ENCODE results near the gene GNA15. TPM values are rescaled to one million over a fixed set of nuclear protein-coding genes. Genes with fewer than 3 reads are reported as not detected.

The GNA15 gene
- total and polyA plus RNA-seq, 2 donors (not counting 3 experiments of a cell fraction or from before 2014, with no cell fraction given): 0.17 TPM; not detected in 1

- no peak overlapping the region for H3K4me2 ChIP-seq (ENCODE audit: insufficient read depth, low read length)
- ChIA-PET CTCF (interaction anchor here (1.4 to 1.5 kb wide), 2 partner anchors 23 to 149 kb away, joined by 3 to 4 read pairs; no protein-coding TSS in a partner anchor), POLR2A (no interaction called here)
- H3K4me1 ChIP-seq (ENCODE audit: control insufficient read depth, extremely low read depth, insufficient read depth, low read length): no peaks in the 10 kb centered on the region
- no peaks in the 10 kb centered on the region for H4K20me1 ChIP-seq (replicated peaks; ENCODE audit: control insufficient read depth, extremely low read depth, insufficient read depth, low read length)
- H3K27ac ChIP-seq (ENCODE audit: insufficient read depth, low read depth, low read length): no peak overlapping the region
- TF ChIP-seq JUN (IDR thresholded peaks at IDR 0.05; ENCODE audit: borderline replicate concordance, insufficient read depth, insufficient read length, low read depth) (no peak), GATA2 (IDR thresholded peaks at IDR 0.05; ENCODE audit: insufficient read depth, insufficient read length, low read depth, low read length) (no peak), EZH2 (IDR thresholded peaks at IDR 0.05; ENCODE audit: borderline replicate concordance, low read depth, low read length, severe bottlenecking) (no peak), FOS (IDR thresholded peaks at IDR 0.05; ENCODE audit: borderline replicate concordance, insufficient read depth, low read length) (no peak), MYC (IDR thresholded peaks at IDR 0.05; ENCODE audit: low read depth, low read length) (no peak), POLR2AphosphoS5 (IDR thresholded peaks at IDR 0.05; ENCODE audit: insufficient read depth, low read depth, low read length) (no peak), POLR2A (IDR thresholded peaks at IDR 0.05; ENCODE audit: low read depth, low read length) (no peak)
- TF ChIP-seq, protein P1, sequence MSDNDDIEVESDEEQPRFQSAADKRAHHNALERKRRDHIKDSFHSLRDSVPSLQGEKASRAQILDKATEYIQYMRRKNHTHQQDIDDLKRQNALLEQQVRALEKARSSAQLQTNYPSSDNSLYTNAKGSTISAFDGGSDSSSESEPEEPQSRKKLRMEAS (IDR thresholded peaks at IDR 0.05; ENCODE audit: insufficient read depth, insufficient read length): no peak
- TF ChIP-seq, protein P2, sequence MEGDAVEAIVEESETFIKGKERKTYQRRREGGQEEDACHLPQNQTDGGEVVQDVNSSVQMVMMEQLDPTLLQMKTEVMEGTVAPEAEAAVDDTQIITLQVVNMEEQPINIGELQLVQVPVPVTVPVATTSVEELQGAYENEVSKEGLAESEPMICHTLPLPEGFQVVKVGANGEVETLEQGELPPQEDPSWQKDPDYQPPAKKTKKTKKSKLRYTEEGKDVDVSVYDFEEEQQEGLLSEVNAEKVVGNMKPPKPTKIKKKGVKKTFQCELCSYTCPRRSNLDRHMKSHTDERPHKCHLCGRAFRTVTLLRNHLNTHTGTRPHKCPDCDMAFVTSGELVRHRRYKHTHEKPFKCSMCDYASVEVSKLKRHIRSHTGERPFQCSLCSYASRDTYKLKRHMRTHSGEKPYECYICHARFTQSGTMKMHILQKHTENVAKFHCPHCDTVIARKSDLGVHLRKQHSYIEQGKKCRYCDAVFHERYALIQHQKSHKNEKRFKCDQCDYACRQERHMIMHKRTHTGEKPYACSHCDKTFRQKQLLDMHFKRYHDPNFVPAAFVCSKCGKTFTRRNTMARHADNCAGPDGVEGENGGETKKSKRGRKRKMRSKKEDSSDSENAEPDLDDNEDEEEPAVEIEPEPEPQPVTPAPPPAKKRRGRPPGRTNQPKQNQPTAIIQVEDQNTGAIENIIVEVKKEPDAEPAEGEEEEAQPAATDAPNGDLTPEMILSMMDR (IDR thresholded peaks at IDR 0.05; ENCODE audit: extremely low read depth in 1 of 2, insufficient read depth in 1 of 2, low read depth in 1 of 2, low read length in 2 of 2): no peak
- no peak overlapping the region for H3K9ac ChIP-seq (replicated peaks; ENCODE audit: extremely low read depth, insufficient read depth, low read length)
- H2AFZ ChIP-seq (ENCODE audit: low read depth, low read length): no peak overlapping the region
- intact Hi-C loops (cut with micrococcal nuclease) (no loop called here), dilution Hi-C loops (cut with MboI; ENCODE audit: extremely low pct_ligation_motif_present, low sequenced_read_pairs) (no loop called here)
- H3K9me3 ChIP-seq (replicated peaks; ENCODE audit: control insufficient read depth, insufficient read depth, low read length): no peaks in the 10 kb centered on the region
- no TSS peak for BruUV-seq (replicated peaks)
- no peaks in the 10 kb centered on the region for H3K27me3 ChIP-seq (ENCODE audit: control insufficient read depth in 2 of 2, insufficient read depth in 2 of 2, low read length in 2 of 2)
- no peak for FAIRE-seq
- DNase-seq (ENCODE audit: low read depth, low spot score): no peak
- H3K36me3 ChIP-seq (ENCODE audit: control insufficient read depth in 2 of 2, extremely low read depth in 1 of 2, insufficient read depth in 2 of 2, low read length in 2 of 2): peaks cover 0 to 6% of the 10 kb centered on the region in 2 experiments
- H3K79me2 ChIP-seq (ENCODE audit: control insufficient read depth, insufficient read depth, low read length): peaks cover 88% of the 10 kb centered on the region
- no peaks in the 10 kb centered on the region for H3K9me1 ChIP-seq (replicated peaks; ENCODE audit: control insufficient read depth, extremely low read depth, insufficient read depth, low read length)
- no peak overlapping the region for H3K4me3 ChIP-seq (replicated peaks in 1 of 3; ENCODE audit: insufficient read depth in 1 of 3, low read depth in 1 of 3, low read length in 3 of 3)
These were observed 29.2 kb upstream of the GNA15 start for GRCh38 chr19:3106509-3107141.

Data from endothelial cell of umbilical vein (primary cell).